Stimulated activated CD4-positive, alpha-beta T cell treated with anti-CD3 and anti-CD28 coated beads, Interleukin-12 subunit alpha, Interleukin-12 subunit beta, amount 100 ng/mL, for 24 hours (primary cell): ENCODE data around the gene CD2BP2.

Experiments used
- DNase-seq, 2 experiments: peaks; one replicate each; pipeline ENCODE4 v3.0.0-alpha.2; 2020; ENCODE audit warnings: low read depth in 2 of 2

CD2BP2 gene

GRCh38 chr16:30378236-30379157 lies 23.4 kb upstream of the CD2BP2 start:
- DNase-seq: peak; percentile 97 to 99

- peak; percentile 70 to 82 for DNase-seq
Measured at GRCh38 chr16:30377812-30378235, 22.7 kb upstream of the CD2BP2 start.

GRCh38 chr16:30377050-30377811 lies 22.1 kb upstream of the CD2BP2 start:
- no peak for DNase-seq

GRCh38 chr16:30376461-30376902 lies 21.4 kb upstream of the CD2BP2 start:
- DNase-seq: no peak

GRCh38 chr16:30375864-30376263 lies 20.8 kb upstream of the CD2BP2 start:
- DNase-seq: no peak

- no peak for DNase-seq
Measured at GRCh38 chr16:30374538-30374937, 19.4 kb upstream of the CD2BP2 start, which contains the start of gene MYL11. TSS of gene MYL11 (plus strand) at chr16:30374802. CDS start at chr16:30374858, 56 bp downstream.

GRCh38 chr16:30372725-30373124 lies 17.6 kb upstream of the CD2BP2 start:
- DNase-seq: no peak

- no peak for DNase-seq
Measured at GRCh38 chr16:30372038-30372712, 17.1 kb upstream of the CD2BP2 start.

- DNase-seq: no peak
Measured at GRCh38 chr16:30371248-30371816, 16.2 kb upstream of the CD2BP2 start.

- peak; percentile 99 for DNase-seq
Measured at GRCh38 chr16:30370456-30371247, 15.5 kb upstream of the CD2BP2 start, which contains the start of gene TBC1D10B. TSS of gene TBC1D10B (minus strand) at chr16:30370494. CDS start at chr16:30370183, 311 bp downstream.

GRCh38 chr16:30369938-30370455 lies 14.9 kb upstream of the CD2BP2 start:
- no peak for DNase-seq

- DNase-seq: no peak
Measured at GRCh38 chr16:30369091-30369937, 14.2 kb upstream of the CD2BP2 start.

- DNase-seq: no peak
Measured at GRCh38 chr16:30368792-30369090, 13.6 kb upstream of the CD2BP2 start.

GRCh38 chr16:30368122-30368791 lies 13.1 kb upstream of the CD2BP2 start:
- DNase-seq: no peak

GRCh38 chr16:30367349-30368009 lies 12.4 kb upstream of the CD2BP2 start:
- no peak for DNase-seq

GRCh38 chr16:30366511-30366910 lies 11.4 kb upstream of the CD2BP2 start:
- DNase-seq: no peak

- DNase-seq: no peak
Measured at GRCh38 chr16:30365200-30365599, 10.1 kb upstream of the CD2BP2 start.

- no peak for DNase-seq
Measured at GRCh38 chr16:30361180-30361579, 6.1 kb upstream of the CD2BP2 start.

GRCh38 chr16:30359871-30360170 lies 4.7 kb upstream of the CD2BP2 start:
- DNase-seq: no peak
